GM12865 (cell line): Measurements from ENCODE around the gene COL27A1.

Source experiments
- DNase-seq: peaks from one replicate; pipeline ENCODE4 v3.0.0; 2010; ENCODE audit warnings: low read depth
- H3K4me3 ChIP-seq: 2 replicates; pipeline ENCODE4 v1.5.1; 2011; ENCODE audit warnings: mild to moderate bottlenecking, low read depth, low read length, control low read depth
- TF ChIP-seq, protein P1 (sequence below): IDR thresholded peaks from 2 replicates; pipeline ENCODE4 v1.5.1; 2011; ENCODE audit warnings: low read length, control low read depth, low read depth, inconsistent platforms; ENCODE audit not compliant: insufficient read depth; ENCODE audit errors: missing control alignments

COL27A1 gene

DNA sequence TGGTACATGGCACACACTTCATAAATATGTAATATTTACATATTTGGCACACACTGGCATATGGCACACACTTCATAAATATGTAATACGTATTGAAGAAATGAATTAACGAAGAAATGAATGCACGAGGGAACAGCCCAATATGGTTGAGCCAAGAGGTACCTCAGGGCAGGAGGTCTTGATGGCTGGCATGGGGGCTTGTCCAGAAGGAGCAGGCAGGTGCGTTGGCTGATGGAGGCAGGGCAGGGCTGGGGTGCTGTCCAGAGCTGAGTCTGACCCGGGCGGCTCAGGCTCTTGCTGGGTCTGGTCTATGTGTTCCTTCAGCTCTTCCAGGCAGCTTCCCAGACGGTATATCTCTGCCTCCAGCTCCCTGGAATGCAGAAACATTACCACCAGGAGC, 206.2 kb downstream of the COL27A1 start:
- no peak for DNase-seq
- TF ChIP-seq, protein P1, sequence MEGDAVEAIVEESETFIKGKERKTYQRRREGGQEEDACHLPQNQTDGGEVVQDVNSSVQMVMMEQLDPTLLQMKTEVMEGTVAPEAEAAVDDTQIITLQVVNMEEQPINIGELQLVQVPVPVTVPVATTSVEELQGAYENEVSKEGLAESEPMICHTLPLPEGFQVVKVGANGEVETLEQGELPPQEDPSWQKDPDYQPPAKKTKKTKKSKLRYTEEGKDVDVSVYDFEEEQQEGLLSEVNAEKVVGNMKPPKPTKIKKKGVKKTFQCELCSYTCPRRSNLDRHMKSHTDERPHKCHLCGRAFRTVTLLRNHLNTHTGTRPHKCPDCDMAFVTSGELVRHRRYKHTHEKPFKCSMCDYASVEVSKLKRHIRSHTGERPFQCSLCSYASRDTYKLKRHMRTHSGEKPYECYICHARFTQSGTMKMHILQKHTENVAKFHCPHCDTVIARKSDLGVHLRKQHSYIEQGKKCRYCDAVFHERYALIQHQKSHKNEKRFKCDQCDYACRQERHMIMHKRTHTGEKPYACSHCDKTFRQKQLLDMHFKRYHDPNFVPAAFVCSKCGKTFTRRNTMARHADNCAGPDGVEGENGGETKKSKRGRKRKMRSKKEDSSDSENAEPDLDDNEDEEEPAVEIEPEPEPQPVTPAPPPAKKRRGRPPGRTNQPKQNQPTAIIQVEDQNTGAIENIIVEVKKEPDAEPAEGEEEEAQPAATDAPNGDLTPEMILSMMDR: no peak
- no peak overlapping the region for H3K4me3 ChIP-seq
